MM.1S (cell line): ENCODE measurements around the gene ASB10.

Experiments
- CTCF ChIP-seq: fragments of 300-600 bp; sonication (generic); IDR thresholded peaks from 2 replicates; pipeline ENCODE4 v1.5.1; 2016; ENCODE audit warnings: antibody characterized with exemption, low read length, mixed read lengths
- EZH2 ChIP-seq: fragments of 300-600 bp; sonication (generic); optimal IDR thresholded peaks from 2 replicates; pipeline ENCODE3; 2017; ENCODE audit warnings: low read depth, mild to moderate bottlenecking, antibody characterized with exemption, low read length, mixed read lengths
- EZH2phosphoT487 ChIP-seq: fragments of 300-600 bp; sonication (generic); IDR thresholded peaks from 2 replicates; pipeline ENCODE4 v1.6.1; 2018; ENCODE audit warnings: antibody characterized with exemption, low read length

- TF ChIP-seq CTCF (no peak), EZH2 (no peak), EZH2phosphoT487 (no peak)
Measured at GRCh38 chr7:151141855-151142685, 45.0 kb downstream of the ASB10 start.
